ENCODE data around the gene ARID1B. TPM values are rescaled to one million over a fixed set of nuclear protein-coding genes. Genes with fewer than 3 reads are reported as not detected.

The ARID1B gene
- polyA plus RNA-seq, 1 donor = 48.5 TPM

DNA sequence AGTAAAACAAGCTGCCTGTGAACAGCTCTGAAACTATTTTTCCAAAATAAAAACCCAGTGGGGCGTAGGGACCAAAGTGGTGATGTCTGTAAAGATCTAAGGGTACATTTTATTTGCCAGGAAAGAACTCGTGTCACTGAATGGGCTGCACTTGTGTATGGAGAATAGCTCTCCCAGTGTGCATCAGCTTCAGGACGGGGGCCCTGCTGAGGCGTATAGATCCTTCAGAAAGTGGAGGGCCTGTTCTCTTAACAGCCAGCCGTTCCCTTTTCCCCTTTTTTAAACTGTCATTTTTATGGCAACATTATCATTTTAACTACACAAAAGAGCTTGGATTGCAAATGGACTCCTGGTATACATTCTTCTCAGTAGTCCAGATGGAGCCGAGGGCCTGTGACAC is 408.8 kb downstream of the ARID1B start:
- peaks cover 75% of the 10 kb centered on the region for H3K36me3 ChIP-seq (ENCODE audit: control insufficient read depth, insufficient read depth, low read length)
- WGBS (ENCODE audit: insufficient coverage, low lambda C conversion rate) = 80% methylated on average over 2 of the region's 6 CpGs
- no peaks in the 10 kb centered on the region for H3K27me3 ChIP-seq (ENCODE audit: control insufficient read depth, insufficient read depth, low read length)
- no peak overlapping the region for H3K27ac ChIP-seq (ENCODE audit: low read length)
- DNase-seq = no peak
- no peaks in the 10 kb centered on the region for H3K9me3 ChIP-seq (ENCODE audit: control insufficient read depth, low read depth, low read length)
- peaks cover 29% of the 10 kb centered on the region for H3K4me1 ChIP-seq (ENCODE audit: control insufficient read depth, insufficient read depth, low read length)
- no peak overlapping the region for H3K4me3 ChIP-seq (ENCODE audit: low read length)

DNA sequence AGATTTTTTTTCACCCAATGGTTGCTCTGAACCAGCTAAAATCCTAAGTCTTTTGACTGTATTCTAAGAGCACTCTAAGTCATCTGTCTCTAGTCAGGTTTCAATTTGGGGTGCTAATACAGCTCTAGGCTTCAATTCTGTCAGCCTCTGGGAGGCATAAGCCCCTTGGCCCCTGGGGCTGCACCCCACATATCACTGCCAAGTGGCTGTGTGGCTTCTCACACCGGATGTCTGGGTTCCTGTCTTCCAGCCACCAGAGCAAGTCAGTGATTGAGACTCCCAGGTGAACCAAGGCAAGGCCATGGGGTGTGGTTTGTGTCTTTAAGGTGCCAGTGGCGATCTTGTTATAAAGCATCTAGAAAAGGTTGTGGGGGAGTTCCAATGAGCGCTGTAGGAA is 409.6 kb downstream of the ARID1B start:
- peaks cover 74% of the 10 kb centered on the region for H3K36me3 ChIP-seq (ENCODE audit: control insufficient read depth, insufficient read depth, low read length)

DNA sequence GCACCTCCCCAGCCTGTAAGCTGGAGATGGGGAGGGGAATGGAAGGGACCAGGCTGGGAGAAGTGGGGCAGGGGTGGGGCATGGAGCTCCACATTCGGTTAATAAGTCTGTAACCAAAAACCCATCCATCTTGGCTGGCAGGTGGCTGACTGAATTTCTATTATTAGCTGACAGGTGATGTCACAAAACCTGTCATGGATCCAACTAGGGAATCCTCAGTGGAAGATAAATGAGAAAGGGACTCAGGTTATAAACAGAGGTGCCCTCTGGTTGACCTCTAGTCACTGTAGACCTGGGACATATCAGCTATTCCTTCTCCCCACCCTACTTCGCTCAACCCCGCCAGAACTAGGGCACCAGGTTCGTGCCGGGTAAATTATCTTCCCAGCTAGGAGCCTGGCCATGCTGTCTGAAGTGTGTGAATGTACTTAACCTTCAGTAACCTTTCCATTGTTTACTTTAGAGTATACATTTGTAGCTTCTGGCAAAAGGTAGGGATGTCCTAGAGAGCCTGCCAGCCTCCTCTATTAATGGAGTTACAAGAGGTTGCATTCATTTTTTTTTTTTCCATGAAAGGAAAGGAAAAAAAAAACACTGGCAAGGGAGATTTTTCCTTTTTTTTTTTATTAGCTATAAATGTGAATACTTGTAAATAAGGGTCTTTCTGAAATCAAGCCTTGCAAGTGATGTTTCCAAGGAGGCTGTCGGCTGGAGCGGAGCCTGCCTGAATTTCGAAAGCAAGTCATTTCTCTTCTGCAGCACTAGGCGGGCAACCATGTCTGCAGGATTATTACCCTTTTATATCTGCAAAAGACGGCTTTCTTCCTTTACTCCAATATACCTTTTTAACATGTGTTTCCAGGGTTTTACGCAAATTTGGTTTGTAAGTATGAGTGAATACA is 410.3 kb downstream of the ARID1B start:
- peak in 1 of 2 donors; percentile 58 for DNase-seq
- peaks cover 17% of the 10 kb centered on the region for H3K4me1 ChIP-seq (ENCODE audit: control insufficient read depth, insufficient read depth, low read length)
- H3K4me3 ChIP-seq (ENCODE audit: low read length) = no peak overlapping the region

More for the DNA sequence above, 409.6 kb downstream of the ARID1B start:
- no peaks in the 10 kb centered on the region for H3K27me3 ChIP-seq (ENCODE audit: control insufficient read depth, insufficient read depth, low read length)
- no peak overlapping the region for H3K4me3 ChIP-seq (ENCODE audit: low read length)
- WGBS (ENCODE audit: insufficient coverage, low lambda C conversion rate) = no CpG with 5 or more reads among the region's 3 CpGs
- H3K27ac ChIP-seq (ENCODE audit: low read length) = no peak overlapping the region
- H3K4me1 ChIP-seq (ENCODE audit: control insufficient read depth, insufficient read depth, low read length) = peaks cover 24% of the 10 kb centered on the region
- no peak for DNase-seq
- H3K9me3 ChIP-seq (ENCODE audit: control insufficient read depth, low read depth, low read length) = no peaks in the 10 kb centered on the region

DNA sequence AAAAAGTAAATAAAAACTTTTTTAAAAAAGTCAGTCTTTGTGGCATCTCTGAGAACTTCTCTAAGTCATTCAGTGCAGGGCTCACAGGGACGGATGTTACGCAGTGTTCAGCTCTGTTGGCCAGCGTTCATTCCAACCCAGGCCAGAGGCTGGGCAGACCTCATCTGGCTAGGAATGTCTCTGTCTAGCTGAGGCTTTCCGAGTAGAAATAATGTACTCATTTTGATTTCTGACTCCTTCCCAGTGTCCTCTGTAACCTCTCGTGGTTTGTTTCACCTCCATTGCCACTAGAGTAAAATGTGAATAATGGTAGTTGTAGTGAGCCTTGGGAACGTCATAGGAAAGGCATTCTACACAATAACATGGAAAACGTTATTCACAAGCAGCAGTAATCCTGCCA is 411.0 kb downstream of the ARID1B start:
- Histone ChIP-seq H3K36me3 (ENCODE audit: control insufficient read depth, insufficient read depth, low read length) (peaks cover 66% of the 10 kb centered on the region), H3K27ac (ENCODE audit: low read length) (no peak overlapping the region), H3K27me3 (ENCODE audit: control insufficient read depth, insufficient read depth, low read length) (no peaks in the 10 kb centered on the region), H3K9me3 (ENCODE audit: control insufficient read depth, low read depth, low read length) (no peaks in the 10 kb centered on the region), H3K4me3 (ENCODE audit: low read length) (no peak overlapping the region), H3K4me1 (ENCODE audit: control insufficient read depth, insufficient read depth, low read length) (peaks cover 17% of the 10 kb centered on the region)
- no CpG with 5 or more reads among the region's 7 CpGs for WGBS (ENCODE audit: insufficient coverage, low lambda C conversion rate)
- DNase-seq = no peak

More for the DNA sequence above, 410.3 kb downstream of the ARID1B start:
- Histone ChIP-seq H3K36me3 (ENCODE audit: control insufficient read depth, insufficient read depth, low read length) (peaks cover 71% of the 10 kb centered on the region), H3K27me3 (ENCODE audit: control insufficient read depth, insufficient read depth, low read length) (no peaks in the 10 kb centered on the region), H3K27ac (ENCODE audit: low read length) (no peak overlapping the region), H3K9me3 (ENCODE audit: control insufficient read depth, low read depth, low read length) (no peaks in the 10 kb centered on the region)
- 92% methylated on average over 2 of the region's 11 CpGs for WGBS (ENCODE audit: insufficient coverage, low lambda C conversion rate)

GRCh38 chr6:157193443-157193996 is 416.3 kb downstream of the ARID1B start:
- Histone ChIP-seq H3K4me1 (ENCODE audit: control insufficient read depth, insufficient read depth, low read length) (no peaks in the 10 kb centered on the region), H3K4me3 (ENCODE audit: low read length) (no peak overlapping the region), H3K9me3 (ENCODE audit: control insufficient read depth, low read depth, low read length) (no peaks in the 10 kb centered on the region), H3K27ac (ENCODE audit: low read length) (no peak overlapping the region), H3K36me3 (ENCODE audit: control insufficient read depth, insufficient read depth, low read length) (peaks cover 63% of the 10 kb centered on the region), H3K27me3 (ENCODE audit: control insufficient read depth, insufficient read depth, low read length) (no peaks in the 10 kb centered on the region)
- WGBS (ENCODE audit: insufficient coverage, low lambda C conversion rate) = no CpG with 5 or more reads among the region's 5 CpGs
- no peak for DNase-seq

DNA sequence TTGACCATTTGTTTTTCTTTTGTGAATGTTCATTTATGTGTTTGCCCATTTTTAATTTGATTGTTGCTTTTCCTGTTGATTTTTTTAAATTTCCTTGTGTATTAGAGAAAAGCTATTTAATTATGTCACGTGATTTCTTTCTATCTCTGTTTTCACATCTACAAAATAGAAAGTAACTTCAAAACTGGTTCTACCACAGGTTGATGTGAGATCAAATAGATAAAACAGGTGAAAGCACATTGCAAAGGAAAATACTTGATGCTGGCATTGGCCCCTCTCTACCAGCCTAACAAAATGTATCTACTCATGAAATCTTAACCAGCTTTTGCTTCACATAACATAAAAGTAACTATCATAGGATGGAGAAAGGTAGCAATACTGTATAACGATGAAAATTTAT is 416.9 kb downstream of the ARID1B start:
- 100% methylated on average over 2 of the region's 2 CpGs for WGBS (ENCODE audit: insufficient coverage, low lambda C conversion rate)
- Histone ChIP-seq H3K4me1 (ENCODE audit: control insufficient read depth, insufficient read depth, low read length) (no peaks in the 10 kb centered on the region), H3K9me3 (ENCODE audit: control insufficient read depth, low read depth, low read length) (no peaks in the 10 kb centered on the region), H3K4me3 (ENCODE audit: low read length) (no peak overlapping the region), H3K27ac (ENCODE audit: low read length) (no peak overlapping the region), H3K27me3 (ENCODE audit: control insufficient read depth, insufficient read depth, low read length) (no peaks in the 10 kb centered on the region), H3K36me3 (ENCODE audit: control insufficient read depth, insufficient read depth, low read length) (peaks cover 63% of the 10 kb centered on the region)
- no peak for DNase-seq

DNA sequence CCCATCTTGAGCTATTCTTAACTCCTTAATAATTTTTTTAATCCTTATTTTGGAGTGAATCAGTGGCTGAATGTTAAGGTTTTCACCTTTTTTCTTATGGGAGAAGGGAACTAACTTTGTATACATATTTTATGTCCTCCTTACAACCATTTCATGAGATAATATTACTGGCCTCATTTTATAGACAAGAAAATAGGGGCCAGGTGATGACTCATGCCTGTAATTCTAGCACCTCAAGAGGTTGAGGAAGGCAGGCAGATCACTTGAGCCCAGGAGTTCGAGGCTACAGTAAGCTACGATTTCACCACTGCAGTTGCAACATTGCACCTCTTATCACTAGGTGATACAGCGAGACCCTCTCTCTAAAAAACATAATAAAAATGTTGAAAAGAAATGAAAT is 417.5 kb downstream of the ARID1B start:
- H3K36me3 ChIP-seq (ENCODE audit: control insufficient read depth, insufficient read depth, low read length) = peaks cover 61% of the 10 kb centered on the region
- no peak for DNase-seq
- no peaks in the 10 kb centered on the region for H3K4me1 ChIP-seq (ENCODE audit: control insufficient read depth, insufficient read depth, low read length)
- no peaks in the 10 kb centered on the region for H3K9me3 ChIP-seq (ENCODE audit: control insufficient read depth, low read depth, low read length)
- H3K4me3 ChIP-seq (ENCODE audit: low read length) = no peak overlapping the region
- H3K27me3 ChIP-seq (ENCODE audit: control insufficient read depth, insufficient read depth, low read length) = no peaks in the 10 kb centered on the region
- WGBS (ENCODE audit: insufficient coverage, low lambda C conversion rate) = no CpG with 5 or more reads among the region's 3 CpGs
- H3K27ac ChIP-seq (ENCODE audit: low read length) = no peak overlapping the region

GRCh38 chr6:157196391-157196790 is 419.2 kb downstream of the ARID1B start:
- no peak for DNase-seq
- Histone ChIP-seq H3K9me3 (ENCODE audit: control insufficient read depth, low read depth, low read length) (no peaks in the 10 kb centered on the region), H3K27me3 (ENCODE audit: control insufficient read depth, insufficient read depth, low read length) (no peaks in the 10 kb centered on the region), H3K4me3 (ENCODE audit: low read length) (no peak overlapping the region), H3K27ac (ENCODE audit: low read length) (no peak overlapping the region), H3K4me1 (ENCODE audit: control insufficient read depth, insufficient read depth, low read length) (no peaks in the 10 kb centered on the region), H3K36me3 (ENCODE audit: control insufficient read depth, insufficient read depth, low read length) (peaks cover 58% of the 10 kb centered on the region)
- no CpG with 5 or more reads among the region's 6 CpGs for WGBS (ENCODE audit: insufficient coverage, low lambda C conversion rate)

GRCh38 chr6:157198425-157199279 is 421.5 kb downstream of the ARID1B start:
- DNase-seq = peak in 1 of 2 donors; percentile 52
- H3K4me1 ChIP-seq (ENCODE audit: control insufficient read depth, insufficient read depth, low read length) = no peaks in the 10 kb centered on the region
- H3K27me3 ChIP-seq (ENCODE audit: control insufficient read depth, insufficient read depth, low read length) = no peaks in the 10 kb centered on the region
- H3K4me3 ChIP-seq (ENCODE audit: low read length) = no peak overlapping the region
- no peak overlapping the region for H3K27ac ChIP-seq (ENCODE audit: low read length)
- WGBS (ENCODE audit: insufficient coverage, low lambda C conversion rate) = no CpG with 5 or more reads among the region's 15 CpGs
- peaks cover 67% of the 10 kb centered on the region for H3K36me3 ChIP-seq (ENCODE audit: control insufficient read depth, insufficient read depth, low read length)
- no peaks in the 10 kb centered on the region for H3K9me3 ChIP-seq (ENCODE audit: control insufficient read depth, low read depth, low read length)

GRCh38 chr6:157200117-157200516 is 422.9 kb downstream of the ARID1B start:
- WGBS (ENCODE audit: insufficient coverage, low lambda C conversion rate) = no CpG with 5 or more reads among the region's 10 CpGs
- peaks cover 74% of the 10 kb centered on the region for H3K36me3 ChIP-seq (ENCODE audit: control insufficient read depth, insufficient read depth, low read length)
- H3K27ac ChIP-seq (ENCODE audit: low read length) = no peak overlapping the region
- no peaks in the 10 kb centered on the region for H3K9me3 ChIP-seq (ENCODE audit: control insufficient read depth, low read depth, low read length)
- no peak overlapping the region for H3K4me3 ChIP-seq (ENCODE audit: low read length)
- no peak for DNase-seq
- H3K4me1 ChIP-seq (ENCODE audit: control insufficient read depth, insufficient read depth, low read length) = no peaks in the 10 kb centered on the region
- H3K27me3 ChIP-seq (ENCODE audit: control insufficient read depth, insufficient read depth, low read length) = no peaks in the 10 kb centered on the region
